WERI-Rb-1 (cell line): ENCODE measurements around the gene PCMTD2.
A peak's percentile ranks its signal among the peaks of the same experiment; 100 is the strongest.

ENCODE experiments used
- DNase-seq: peaks from one replicate; pipeline ENCODE4 v3.0.0-alpha.2; 2020
- H3K27ac ChIP-seq: fragments of 250-450 bp; sonication (Bioruptor Pico); 2 replicates; pipeline ENCODE4 v1.5.1; 2020; ENCODE audit warnings: mild to moderate bottlenecking, moderate library complexity
- H3K27me3 ChIP-seq: fragments of 250-450 bp; sonication (Bioruptor Pico); 2 replicates; pipeline ENCODE4 v1.5.1; 2021; ENCODE audit warnings: mild to moderate bottlenecking, low read depth, moderate library complexity; ENCODE audit not compliant: insufficient read depth, severe bottlenecking
- H3K36me3 ChIP-seq: fragments of 250-450 bp; sonication (Bioruptor Pico); 2 replicates; pipeline ENCODE4 v1.5.1; 2020; ENCODE audit warnings: mild to moderate bottlenecking, moderate library complexity
- H3K4me3 ChIP-seq: 2 replicates; pipeline ENCODE4 v1.5.1; 2011; ENCODE audit warnings: low read depth, mild to moderate bottlenecking, control low read depth, low read length
- H3K9me3 ChIP-seq: fragments of 250-450 bp; sonication (Bioruptor Pico); 2 replicates; pipeline ENCODE4 v1.5.1; 2021; ENCODE audit warnings: mild to moderate bottlenecking, moderate library complexity; ENCODE audit not compliant: severe bottlenecking
- CTCF ChIP-seq: IDR thresholded peaks from 2 replicates; pipeline ENCODE4 v1.5.1; 2011; ENCODE audit warnings: low read depth, mild to moderate bottlenecking, control low read depth, inconsistent platforms, low read length

PCMTD2 gene

GRCh38 chr20:64220891-64221527 is 34.5 kb upstream of the PCMTD2 start:
- DNase-seq: no peak
- Histone ChIP-seq H3K36me3 (peaks cover 8% of the 10 kb centered on the region; the same call in 1 of the 2 replicates), H3K27me3 (no peaks in the 10 kb centered on the region), H3K9me3 (no peaks in the 10 kb centered on the region), H3K4me3 (no peak overlapping the region), H3K27ac (no peak overlapping the region)
- no peak for TF ChIP-seq CTCF

GRCh38 chr20:64222291-64222735 is 33.2 kb upstream of the PCMTD2 start:
- no peak for TF ChIP-seq CTCF
- Histone ChIP-seq H3K4me3 (no peak overlapping the region), H3K27me3 (no peaks in the 10 kb centered on the region), H3K36me3 (peaks cover 8% of the 10 kb centered on the region; the same call in 1 of the 2 replicates), H3K9me3 (no peaks in the 10 kb centered on the region), H3K27ac (peak overlapping the region; percentile 36; the same call in 1 of the 2 replicates)
- DNase-seq: no peak

- Histone ChIP-seq H3K4me3 (no peak overlapping the region), H3K36me3 (peaks cover 8% of the 10 kb centered on the region; the same call in 1 of the 2 replicates), H3K27ac (peak overlapping the region; percentile 74), H3K27me3 (no peaks in the 10 kb centered on the region), H3K9me3 (no peaks in the 10 kb centered on the region)
- TF ChIP-seq CTCF: no peak
- no peak for DNase-seq
Observed at GRCh38 chr20:64222851-64223525, 32.6 kb upstream of the PCMTD2 start.

- Histone ChIP-seq H3K4me3 (no peak overlapping the region), H3K27ac (peak overlapping the region; percentile 74), H3K9me3 (no peaks in the 10 kb centered on the region), H3K27me3 (no peaks in the 10 kb centered on the region), H3K36me3 (peaks cover 8% of the 10 kb centered on the region; the same call in 1 of the 2 replicates)
- peak; percentile 88 for TF ChIP-seq CTCF
- DNase-seq: peak; percentile 79
Observed at GRCh38 chr20:64223526-64224067, 32.0 kb upstream of the PCMTD2 start.

GRCh38 chr20:64224351-64225170 is 31.0 kb upstream of the PCMTD2 start:
- H3K27me3 ChIP-seq: no peaks in the 10 kb centered on the region
- H3K27ac ChIP-seq: no peak overlapping the region
- H3K4me3 ChIP-seq: no peak overlapping the region
- no peak for TF ChIP-seq CTCF
- DNase-seq: no peak
- no peaks in the 10 kb centered on the region for H3K9me3 ChIP-seq
- H3K36me3 ChIP-seq: peaks cover 8% of the 10 kb centered on the region; the same call in 1 of the 2 replicates
